ENCODE results near the gene POLD3. TPM values are rescaled to one million over a fixed set of nuclear protein-coding genes. Genes with fewer than 3 reads are reported as not detected.

The POLD3 gene
- total RNA-seq, 4 donors from 2014 or later, result 9.0 to 21.9 (median 12.8) TPM

- Histone ChIP-seq H3K27me3 (no peaks in the 10 kb centered on the region), H3K4me1 (peaks cover 0 to 6% (median 0%) of the 10 kb centered on the region in 4 donors), H3K27ac (no peak overlapping the region), H3K36me3 (peaks cover 0 to 64% (median 5%) of the 10 kb centered on the region in 3 donors), H3K4me3 (no peak overlapping the region), H3K9me3 (no peaks in the 10 kb centered on the region)
- TF ChIP-seq EP300 (IDR thresholded peaks at IDR 0.05) (no peak), POLR2A (IDR thresholded peaks at IDR 0.05) (no peak)
- WGBS, 2 donors, result 68 to 76% methylated on average over 1 of the region's 1 CpG
- no peak for DNase-seq (ENCODE audit: low spot score in 2 of 2)
These were observed 11.5 kb downstream of the POLD3 start for GRCh38 chr11:74603845-74604244.

GRCh38 chr11:74604311-74604710 lies 11.9 kb downstream of the POLD3 start:
- TF ChIP-seq CTCF (IDR thresholded peaks at IDR 0.05) (no peak), EP300 (IDR thresholded peaks at IDR 0.05) (no peak), POLR2A (IDR thresholded peaks at IDR 0.05) (no peak)
- Histone ChIP-seq H3K36me3 (peaks cover 0 to 59% (median 5%) of the 10 kb centered on the region in 3 donors), H3K4me1 (peaks cover 0 to 6% (median 0%) of the 10 kb centered on the region in 4 donors), H3K4me3 (no peak overlapping the region), H3K27me3 (no peaks in the 10 kb centered on the region), H3K27ac (no peak overlapping the region), H3K9me3 (no peaks in the 10 kb centered on the region)
- no peak for DNase-seq (ENCODE audit: low spot score in 2 of 2)

GRCh38 chr11:74605403-74605802 lies 13.0 kb downstream of the POLD3 start:
- 77 to 80% methylated on average over 5 of the region's 5 CpGs for WGBS, 2 donors
- Histone ChIP-seq H3K36me3 (peaks cover 0 to 57% (median 5%) of the 10 kb centered on the region in 3 donors), H3K9me3 (no peaks in the 10 kb centered on the region), H3K4me3 (no peak overlapping the region), H3K27me3 (no peaks in the 10 kb centered on the region), H3K4me1 (peaks cover 0 to 6% (median 0%) of the 10 kb centered on the region in 4 donors), H3K27ac (no peak overlapping the region)
- TF ChIP-seq CTCF (IDR thresholded peaks at IDR 0.05) (no peak), EP300 (IDR thresholded peaks at IDR 0.05) (no peak), POLR2A (IDR thresholded peaks at IDR 0.05) (no peak)
- no peak for DNase-seq (ENCODE audit: low spot score in 2 of 2)

GRCh38 chr11:74608431-74608830 lies 16.0 kb downstream of the POLD3 start:
- no peaks in the 10 kb centered on the region for H3K27me3 ChIP-seq
- no peak overlapping the region for H3K4me3 ChIP-seq
- H3K4me1 ChIP-seq, result peaks cover 0 to 13% (median 4%) of the 10 kb centered on the region in 4 donors
- TF ChIP-seq CTCF (IDR thresholded peaks at IDR 0.05) (no peak), EP300 (IDR thresholded peaks at IDR 0.05) (no peak), POLR2A (IDR thresholded peaks at IDR 0.05) (no peak)
- no peak overlapping the region for H3K27ac ChIP-seq
- WGBS, 2 donors, result 64 to 69% methylated on average over 4 of the region's 4 CpGs
- no peak for DNase-seq (ENCODE audit: low spot score in 2 of 2)
- H3K9me3 ChIP-seq, result no peaks in the 10 kb centered on the region
- peaks cover 0 to 52% (median 5%) of the 10 kb centered on the region in 3 donors for H3K36me3 ChIP-seq

- Histone ChIP-seq H3K36me3 (peaks cover 0 to 50% (median 0%) of the 10 kb centered on the region in 3 donors), H3K9me3 (no peaks in the 10 kb centered on the region), H3K27me3 (no peaks in the 10 kb centered on the region), H3K4me3 (no peak overlapping the region), H3K27ac (peak overlapping the region in 2 of 4 donors; percentile 36 to 49), H3K4me1 (peaks cover 0 to 13% (median 4%) of the 10 kb centered on the region in 4 donors)
- no peak for DNase-seq (ENCODE audit: low spot score in 2 of 2)
- TF ChIP-seq POLR2A (IDR thresholded peaks at IDR 0.05) (no peak), EP300 (IDR thresholded peaks at IDR 0.05) (no peak), CTCF (IDR thresholded peaks at IDR 0.05) (peak; percentile 21 to 57 (median 36))
- 31 to 34% methylated on average over 2 of the region's 2 CpGs for WGBS, 2 donors
These were observed 19.0 kb downstream of the POLD3 start for GRCh38 chr11:74611369-74611861.

All from tibial nerve (tissue), 4 donors.